ENCODE measurements around the gene ADNP2.

GRCh38 chr18:80185545-80185944 is 76.5 kb downstream of the ADNP2 start:
- no peak for TF ChIP-seq CTCF (IDR thresholded peaks at IDR 0.05)
- TF ChIP-seq SIN3A (IDR thresholded peaks at IDR 0.05; ENCODE audit: borderline replicate concordance, insufficient read depth, low read depth, low read length), result no peak
- TF ChIP-seq POLR2AphosphoS5 (IDR thresholded peaks at IDR 0.05; ENCODE audit: low read depth, low read length), result no peak
